ENCODE results near the gene ARID5A.

Gene ARID5A

GRCh38 chr2:96542357-96542977 lies 5.9 kb downstream of the ARID5A start:
- no peak overlapping the region for H3K27ac ChIP-seq (ENCODE audit: poor library complexity, severe bottlenecking)
- no peaks in the 10 kb centered on the region for H3K9me3 ChIP-seq (ENCODE audit: severe bottlenecking)
- TF ChIP-seq, protein P1, sequence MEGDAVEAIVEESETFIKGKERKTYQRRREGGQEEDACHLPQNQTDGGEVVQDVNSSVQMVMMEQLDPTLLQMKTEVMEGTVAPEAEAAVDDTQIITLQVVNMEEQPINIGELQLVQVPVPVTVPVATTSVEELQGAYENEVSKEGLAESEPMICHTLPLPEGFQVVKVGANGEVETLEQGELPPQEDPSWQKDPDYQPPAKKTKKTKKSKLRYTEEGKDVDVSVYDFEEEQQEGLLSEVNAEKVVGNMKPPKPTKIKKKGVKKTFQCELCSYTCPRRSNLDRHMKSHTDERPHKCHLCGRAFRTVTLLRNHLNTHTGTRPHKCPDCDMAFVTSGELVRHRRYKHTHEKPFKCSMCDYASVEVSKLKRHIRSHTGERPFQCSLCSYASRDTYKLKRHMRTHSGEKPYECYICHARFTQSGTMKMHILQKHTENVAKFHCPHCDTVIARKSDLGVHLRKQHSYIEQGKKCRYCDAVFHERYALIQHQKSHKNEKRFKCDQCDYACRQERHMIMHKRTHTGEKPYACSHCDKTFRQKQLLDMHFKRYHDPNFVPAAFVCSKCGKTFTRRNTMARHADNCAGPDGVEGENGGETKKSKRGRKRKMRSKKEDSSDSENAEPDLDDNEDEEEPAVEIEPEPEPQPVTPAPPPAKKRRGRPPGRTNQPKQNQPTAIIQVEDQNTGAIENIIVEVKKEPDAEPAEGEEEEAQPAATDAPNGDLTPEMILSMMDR (IDR thresholded peaks at IDR 0.05; ENCODE audit: poor library complexity, severe bottlenecking), result no peak
- no peak overlapping the region for H3K4me3 ChIP-seq (ENCODE audit: severe bottlenecking)
- no peaks in the 10 kb centered on the region for H3K4me1 ChIP-seq (ENCODE audit: insufficient read depth, poor library complexity, severe bottlenecking)
- DNase-seq (ENCODE audit: low spot score) (no peak), ATAC-seq (ENCODE audit: low read depth) (no peak)
- no peaks in the 10 kb centered on the region for H3K36me3 ChIP-seq (ENCODE audit: low read depth)
- no peaks in the 10 kb centered on the region for H3K27me3 ChIP-seq (ENCODE audit: insufficient read depth, poor library complexity, severe bottlenecking)

GRCh38 chr2:96546321-96546720 lies 9.8 kb downstream of the ARID5A start:
- ATAC-seq (ENCODE audit: low read depth), result no peak
- Histone ChIP-seq H3K27me3 (ENCODE audit: insufficient read depth, poor library complexity, severe bottlenecking) (no peaks in the 10 kb centered on the region), H3K4me1 (ENCODE audit: insufficient read depth, poor library complexity, severe bottlenecking) (no peaks in the 10 kb centered on the region), H3K27ac (ENCODE audit: poor library complexity, severe bottlenecking) (no peak overlapping the region), H3K4me3 (ENCODE audit: severe bottlenecking) (no peak overlapping the region), H3K36me3 (ENCODE audit: low read depth) (no peaks in the 10 kb centered on the region), H3K9me3 (ENCODE audit: severe bottlenecking) (no peaks in the 10 kb centered on the region)
- DNase-seq (ENCODE audit: low spot score), result peak; percentile 16
- TF ChIP-seq, protein P1 (IDR thresholded peaks at IDR 0.05; ENCODE audit: poor library complexity, severe bottlenecking), result no peak

- Histone ChIP-seq H3K27me3 (ENCODE audit: insufficient read depth, poor library complexity, severe bottlenecking) (no peaks in the 10 kb centered on the region), H3K4me1 (ENCODE audit: insufficient read depth, poor library complexity, severe bottlenecking) (no peaks in the 10 kb centered on the region), H3K36me3 (ENCODE audit: low read depth) (no peaks in the 10 kb centered on the region), H3K4me3 (ENCODE audit: severe bottlenecking) (no peak overlapping the region), H3K9me3 (ENCODE audit: severe bottlenecking) (no peaks in the 10 kb centered on the region), H3K27ac (ENCODE audit: poor library complexity, severe bottlenecking) (no peak overlapping the region)
- DNase-seq (ENCODE audit: low spot score), result peak; percentile 20
- no peak for ATAC-seq (ENCODE audit: low read depth)
- TF ChIP-seq, protein P1 (IDR thresholded peaks at IDR 0.05; ENCODE audit: poor library complexity, severe bottlenecking), result no peak
Measured at GRCh38 chr2:96546797-96547196, 10.2 kb downstream of the ARID5A start.

- DNase-seq (ENCODE audit: low spot score) (no peak), ATAC-seq (ENCODE audit: low read depth) (0 out of 3 replicates have a peak, but pooled peaks have one; percentile 40)
- TF ChIP-seq, protein P1 (IDR thresholded peaks at IDR 0.05; ENCODE audit: poor library complexity, severe bottlenecking), result no peak
- H3K27ac ChIP-seq (ENCODE audit: poor library complexity, severe bottlenecking), result no peak overlapping the region
- no peaks in the 10 kb centered on the region for H3K27me3 ChIP-seq (ENCODE audit: insufficient read depth, poor library complexity, severe bottlenecking)
- H3K4me3 ChIP-seq (ENCODE audit: severe bottlenecking), result no peak overlapping the region
- no peaks in the 10 kb centered on the region for H3K36me3 ChIP-seq (ENCODE audit: low read depth)
- H3K9me3 ChIP-seq (ENCODE audit: severe bottlenecking), result no peaks in the 10 kb centered on the region
- no peaks in the 10 kb centered on the region for H3K4me1 ChIP-seq (ENCODE audit: insufficient read depth, poor library complexity, severe bottlenecking)
Measured at GRCh38 chr2:96547203-96547641, 10.7 kb downstream of the ARID5A start.

- Histone ChIP-seq H3K4me3 (ENCODE audit: severe bottlenecking) (no peak overlapping the region), H3K27me3 (ENCODE audit: insufficient read depth, poor library complexity, severe bottlenecking) (no peaks in the 10 kb centered on the region), H3K36me3 (ENCODE audit: low read depth) (no peaks in the 10 kb centered on the region), H3K4me1 (ENCODE audit: insufficient read depth, poor library complexity, severe bottlenecking) (no peaks in the 10 kb centered on the region), H3K9me3 (ENCODE audit: severe bottlenecking) (no peaks in the 10 kb centered on the region), H3K27ac (ENCODE audit: poor library complexity, severe bottlenecking) (no peak overlapping the region)
- no peak for ATAC-seq (ENCODE audit: low read depth)
- TF ChIP-seq, protein P1 (IDR thresholded peaks at IDR 0.05; ENCODE audit: poor library complexity, severe bottlenecking), result no peak
- no peak for DNase-seq (ENCODE audit: low spot score)
Measured at GRCh38 chr2:96547731-96548171, 11.2 kb downstream of the ARID5A start.
